Measurements from ENCODE around the gene B4GALNT2.
"Not testable (repeated sequence)": the region's sequence is repeated elsewhere in the genome, so short reads cannot be mapped to it uniquely, and the experiment has no call there.

Gene B4GALNT2

DNA sequence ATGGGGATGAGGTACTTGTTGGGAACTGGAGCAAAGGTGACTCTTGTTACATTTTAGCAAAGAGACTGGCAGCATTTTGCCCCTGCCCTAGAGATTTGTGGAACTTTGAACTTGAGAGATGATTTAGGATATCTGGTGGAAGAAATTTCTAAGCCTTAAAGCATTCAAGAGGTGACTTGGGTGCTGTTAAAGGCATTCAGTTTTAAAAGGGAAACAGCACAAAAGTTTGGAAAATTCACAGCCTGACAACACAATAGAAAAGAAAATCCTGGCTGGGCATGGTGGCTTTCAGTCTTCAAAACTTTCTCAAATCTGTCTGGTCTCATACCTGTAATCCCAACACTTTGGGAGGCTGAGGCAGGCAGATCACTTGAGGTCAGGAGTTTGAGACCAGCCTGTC, 52.0 kb downstream of the B4GALNT2 start:
- not testable (repeated sequence) for DNase-seq

DNA sequence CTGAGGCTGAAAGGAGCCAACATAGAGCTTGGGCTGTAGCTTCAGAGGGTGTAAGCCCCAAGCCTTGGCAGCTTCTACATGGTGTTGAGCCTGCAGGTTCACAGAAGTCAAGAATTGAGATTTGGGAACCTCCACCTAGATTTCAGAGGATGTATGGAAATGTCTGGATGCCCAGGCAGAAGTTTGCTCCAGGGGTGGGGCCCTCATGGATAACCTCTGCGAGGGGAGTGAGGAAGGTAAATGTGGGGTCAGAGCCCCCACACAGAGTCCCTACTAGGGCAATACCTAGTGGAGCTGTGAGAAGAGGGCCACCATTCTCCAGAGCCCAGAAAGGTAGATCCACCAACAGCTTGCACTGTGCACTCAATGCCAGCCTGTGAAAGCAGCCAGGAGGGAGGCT, 52.8 kb downstream of the B4GALNT2 start:
- DNase-seq, result not testable (repeated sequence)

DNA sequence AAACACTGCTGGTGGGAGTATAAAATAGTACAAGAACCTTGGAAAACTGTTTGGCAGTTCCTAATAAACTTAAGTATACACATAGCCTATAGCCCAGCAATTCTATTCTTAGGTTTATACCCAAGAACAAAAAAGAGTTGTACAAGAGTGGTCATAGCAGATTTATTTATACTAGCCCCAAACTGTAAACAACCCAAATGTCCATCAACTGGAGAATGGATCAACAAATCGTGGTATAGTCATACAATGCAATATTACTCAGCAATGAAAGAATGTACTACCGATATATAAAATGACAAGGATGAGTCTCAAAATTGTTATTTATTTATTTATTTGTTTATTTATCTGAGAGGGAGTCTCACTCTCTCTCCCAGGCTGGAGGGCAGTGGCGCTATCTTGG, 54.7 kb downstream of the B4GALNT2 start:
- no peak for DNase-seq

DNA sequence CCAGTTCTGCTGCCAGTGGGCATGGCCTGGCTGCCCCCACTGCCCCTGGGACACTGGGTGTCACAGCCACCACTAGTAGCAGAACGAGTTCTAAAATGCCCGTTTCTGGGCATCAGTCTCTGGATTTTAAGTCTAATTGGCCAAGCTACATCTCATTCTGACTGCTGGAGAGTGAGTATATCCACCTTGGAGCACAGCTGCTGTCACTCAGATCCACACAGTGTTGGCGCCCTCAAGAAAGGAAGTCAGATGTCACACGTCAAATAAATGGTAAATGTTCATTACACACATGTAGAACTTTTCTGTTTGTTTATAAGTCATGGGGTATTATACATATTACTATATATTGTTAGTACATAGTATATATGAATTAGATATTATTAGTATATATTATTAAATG, 58.4 kb downstream of the B4GALNT2 start:
- DNase-seq, result no peak

DNA sequence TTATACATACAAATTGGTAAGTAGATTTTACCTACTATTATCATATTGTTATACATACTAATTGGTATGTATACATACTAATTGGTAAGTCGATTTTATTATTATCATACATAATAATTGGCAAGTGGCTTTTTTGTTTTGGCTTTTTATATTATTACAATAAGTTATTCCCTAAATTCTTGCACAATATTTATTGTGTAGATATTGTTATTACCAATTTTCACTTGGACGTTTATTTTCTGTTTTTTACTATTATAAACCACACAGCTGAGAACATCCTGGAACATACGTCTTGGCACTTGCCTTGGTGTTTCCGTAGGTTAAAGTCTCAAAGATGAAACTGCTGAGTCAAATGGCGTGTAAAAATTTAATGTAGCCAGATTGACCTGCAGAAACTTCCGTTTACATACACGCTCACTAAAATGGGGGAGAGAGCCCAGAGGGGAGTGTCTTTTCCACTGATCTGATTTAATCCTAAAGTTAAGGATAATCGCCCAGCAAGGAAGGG, 58.9 kb downstream of the B4GALNT2 start:
- no peak for DNase-seq

DNA sequence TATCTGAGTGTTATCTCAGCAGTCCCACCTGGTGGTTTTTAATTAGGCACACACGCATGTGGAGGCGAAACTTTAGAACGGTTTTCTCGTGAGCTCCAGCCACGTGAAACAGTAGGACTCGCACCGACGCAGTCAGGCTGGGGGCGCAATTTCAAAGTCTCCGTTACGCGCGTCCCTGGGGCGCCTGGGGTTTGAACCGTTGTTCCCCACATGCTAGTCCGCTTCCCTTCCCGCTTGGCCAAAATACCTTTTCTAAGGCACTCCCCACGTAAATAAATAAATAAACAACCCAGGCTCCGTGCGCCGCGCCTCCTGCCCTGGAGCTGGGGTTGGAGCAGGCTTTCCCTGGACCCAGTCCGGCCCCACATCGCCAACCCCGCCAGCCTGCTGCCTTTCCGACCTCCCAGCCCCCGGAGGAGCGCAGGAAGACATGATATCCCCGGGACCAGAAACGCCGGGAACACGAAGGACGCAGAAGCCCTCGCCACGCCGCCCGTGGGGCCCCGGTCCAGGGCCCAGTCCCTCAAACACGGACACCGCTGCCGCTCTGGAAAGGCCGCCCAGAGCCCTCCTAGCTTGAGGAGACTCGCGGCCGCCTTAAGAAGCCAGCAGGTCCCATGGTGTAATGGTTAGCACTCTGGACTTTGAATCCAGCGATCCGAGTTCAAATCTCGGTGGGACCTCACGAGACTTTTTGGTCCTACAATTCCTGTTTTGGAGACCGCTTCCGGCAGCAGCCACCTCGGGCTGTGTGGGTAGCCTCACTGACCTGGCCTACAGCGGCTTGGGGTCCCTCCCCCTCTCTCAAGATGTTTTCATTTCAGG, 59.6 kb downstream of the B4GALNT2 start:
- DNase-seq, result peak; percentile 100

DNA sequence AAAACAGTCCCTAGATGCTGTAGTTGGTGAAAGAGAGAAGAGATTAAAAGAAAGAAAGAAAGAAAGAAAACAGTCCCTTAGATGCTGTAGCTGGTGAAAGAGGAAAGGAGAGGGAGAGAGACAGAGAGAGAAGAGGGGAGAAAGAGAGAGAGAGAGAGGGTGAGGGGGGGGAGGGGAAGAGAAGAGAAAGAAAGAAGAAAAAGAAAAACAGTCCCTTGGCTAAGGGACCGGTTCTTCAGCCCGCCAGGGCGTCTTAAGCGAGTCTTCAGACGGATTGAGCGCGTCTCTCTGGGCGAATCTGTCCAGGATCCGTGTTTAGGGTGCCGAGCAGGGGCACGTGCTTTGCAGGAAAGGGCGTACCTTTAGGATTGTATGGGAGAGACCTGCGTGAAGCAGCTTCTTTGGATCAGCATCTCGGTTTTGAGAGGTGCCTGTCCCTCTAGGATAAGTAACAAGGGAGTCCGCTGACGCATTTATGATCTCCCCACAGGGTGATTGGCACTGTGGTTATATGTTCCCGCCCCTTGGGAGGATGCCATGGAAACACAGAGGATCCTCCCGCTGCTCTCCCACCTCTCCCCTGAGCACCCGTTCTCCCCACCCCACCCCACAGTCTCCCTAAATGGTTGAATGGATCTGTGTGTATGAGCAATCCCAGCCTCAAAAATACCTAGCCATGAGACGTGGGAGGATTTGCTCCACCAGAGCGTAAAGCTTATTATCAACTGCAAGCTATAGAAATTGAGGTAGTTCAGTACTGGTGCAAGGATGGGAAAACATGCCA, 61.1 kb downstream of the B4GALNT2 start:
- no peak for DNase-seq

DNA sequence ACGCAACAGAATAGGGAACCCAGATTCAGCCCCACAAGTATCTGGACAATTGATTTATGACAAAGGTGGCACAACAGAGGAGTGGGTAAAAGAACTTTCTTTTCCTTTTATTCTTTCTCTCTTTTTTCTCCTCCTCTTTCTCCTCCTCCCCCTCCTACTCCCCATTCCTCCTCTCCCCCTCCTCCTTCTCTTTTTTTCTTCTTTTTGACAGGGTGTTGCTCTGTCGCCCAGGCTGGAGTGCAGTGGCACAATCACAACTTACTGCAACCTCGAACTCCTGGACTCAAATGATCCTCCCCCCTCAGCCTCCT, 61.7 kb downstream of the B4GALNT2 start:
- no peak for DNase-seq

DNA sequence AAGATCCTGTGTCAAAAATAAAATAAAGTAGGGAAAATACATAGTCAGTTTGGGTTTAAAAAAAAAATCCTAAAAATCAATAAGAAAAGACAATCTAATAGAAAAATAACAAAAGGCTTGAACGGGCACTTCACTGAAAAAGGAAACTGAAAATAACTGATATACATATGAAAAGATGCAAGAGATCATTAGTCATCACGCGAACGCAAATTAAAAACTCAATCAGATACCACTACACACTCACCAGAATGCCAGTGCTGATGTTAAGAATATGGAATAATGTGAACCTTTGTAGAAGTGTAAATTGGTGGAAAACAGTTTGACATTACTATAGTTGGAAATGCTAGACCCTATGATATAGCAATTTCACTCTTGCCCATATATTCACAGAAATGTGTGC, 63.2 kb downstream of the B4GALNT2 start:
- DNase-seq, result no peak

DNA sequence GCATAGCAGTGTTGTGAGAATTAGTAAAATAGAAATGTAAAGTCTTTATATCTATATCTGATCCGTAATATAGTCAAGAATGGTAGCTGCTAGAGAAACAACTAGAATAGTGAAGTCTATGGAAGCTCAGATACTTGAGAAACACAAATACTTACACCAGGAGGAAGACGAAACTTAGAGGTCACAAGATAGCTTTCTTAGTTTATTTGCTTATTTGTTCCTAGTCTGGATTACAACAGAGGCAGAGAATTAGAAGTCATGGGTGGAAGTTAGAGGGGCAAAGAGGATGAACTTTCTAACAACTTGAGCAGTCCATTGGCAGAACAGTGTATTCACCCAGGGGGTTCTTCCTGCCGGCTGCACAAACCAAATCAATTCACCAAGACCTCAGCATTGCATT, 64.0 kb downstream of the B4GALNT2 start:
- no peak for DNase-seq

DNA sequence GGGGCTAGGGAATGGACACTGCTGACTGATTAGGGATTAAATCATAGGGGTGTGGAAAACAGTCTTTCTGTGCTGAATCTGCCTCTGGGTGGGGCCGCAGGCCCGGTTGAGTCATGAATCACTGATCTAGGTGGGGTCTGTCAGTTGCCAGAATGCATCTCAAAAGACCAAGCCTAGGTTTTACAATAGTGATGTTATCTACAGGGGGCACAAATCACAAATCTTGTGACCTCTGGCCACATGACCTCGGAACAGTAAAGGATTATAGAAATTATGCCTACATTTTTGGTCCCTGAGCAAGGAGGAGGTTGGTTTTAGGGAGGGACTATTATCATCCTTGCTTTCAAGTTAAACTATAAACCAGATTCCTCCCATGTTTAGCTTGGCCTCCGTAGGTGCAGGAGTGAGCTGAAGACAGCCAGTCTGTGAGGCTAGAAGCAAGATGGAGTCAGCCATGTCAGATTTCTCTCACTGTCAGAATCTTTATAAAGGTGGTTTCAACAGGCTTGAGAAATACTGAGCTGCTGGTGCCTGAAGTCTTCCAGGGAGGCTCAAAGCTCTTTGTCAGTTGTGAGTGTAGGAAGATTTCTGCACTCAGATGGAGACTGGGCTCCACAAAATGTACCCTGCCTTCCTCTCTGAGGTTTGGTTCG, 64.9 kb downstream of the B4GALNT2 start:
- no peak for DNase-seq

DNA sequence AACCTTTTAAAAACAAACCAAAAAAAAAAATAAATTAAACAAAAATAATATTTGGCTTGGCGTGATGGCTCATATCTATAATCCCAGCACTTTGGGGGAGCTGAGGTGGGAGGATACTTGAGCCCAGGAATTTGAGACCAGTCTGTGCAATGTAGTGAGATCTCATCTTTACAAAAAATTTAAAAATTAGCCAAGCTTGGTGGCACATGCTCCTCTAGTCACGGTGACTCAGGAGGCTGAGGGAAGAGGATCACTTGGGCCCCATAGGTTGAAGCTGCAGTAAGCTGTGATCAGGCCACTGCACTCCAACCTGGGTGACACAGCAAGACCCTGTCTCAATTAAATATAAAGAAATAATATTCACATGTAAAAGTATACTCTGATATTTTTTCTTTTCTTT, 65.6 kb downstream of the B4GALNT2 start:
- DNase-seq, result no peak

DNA sequence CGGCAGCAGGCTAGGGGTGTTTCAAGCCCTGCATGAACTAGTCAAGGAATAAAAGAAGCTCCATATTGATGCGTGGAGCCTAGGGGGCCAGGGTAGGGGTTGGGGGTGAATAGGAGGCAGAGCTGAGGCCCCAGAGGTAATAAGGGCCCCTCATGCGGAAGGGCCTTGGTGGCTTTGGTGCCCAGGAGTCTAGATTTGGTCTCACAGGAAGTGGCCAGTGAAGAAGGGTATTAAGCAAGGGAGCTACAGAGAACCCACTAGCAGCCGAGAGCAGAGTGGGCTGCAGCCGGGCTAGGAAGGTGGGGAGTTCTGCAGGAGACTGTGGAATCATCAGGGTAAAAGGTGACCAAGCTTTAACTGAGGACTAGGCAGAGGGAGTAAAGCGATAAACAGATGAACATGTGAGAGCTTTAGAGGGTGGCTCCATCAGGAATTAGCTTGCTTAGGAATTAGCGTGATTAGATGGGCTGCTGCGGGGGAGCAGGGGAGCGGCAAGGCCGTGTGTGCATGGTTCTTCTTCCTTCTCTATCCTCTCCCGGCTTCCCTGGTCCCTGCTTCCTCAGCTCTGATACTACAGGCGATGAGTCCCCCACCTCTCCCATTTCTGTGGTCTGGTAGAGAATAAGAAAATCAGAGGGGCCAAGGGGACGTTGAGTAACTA, 68.0 kb downstream of the B4GALNT2 start:
- no peak for DNase-seq

DNA sequence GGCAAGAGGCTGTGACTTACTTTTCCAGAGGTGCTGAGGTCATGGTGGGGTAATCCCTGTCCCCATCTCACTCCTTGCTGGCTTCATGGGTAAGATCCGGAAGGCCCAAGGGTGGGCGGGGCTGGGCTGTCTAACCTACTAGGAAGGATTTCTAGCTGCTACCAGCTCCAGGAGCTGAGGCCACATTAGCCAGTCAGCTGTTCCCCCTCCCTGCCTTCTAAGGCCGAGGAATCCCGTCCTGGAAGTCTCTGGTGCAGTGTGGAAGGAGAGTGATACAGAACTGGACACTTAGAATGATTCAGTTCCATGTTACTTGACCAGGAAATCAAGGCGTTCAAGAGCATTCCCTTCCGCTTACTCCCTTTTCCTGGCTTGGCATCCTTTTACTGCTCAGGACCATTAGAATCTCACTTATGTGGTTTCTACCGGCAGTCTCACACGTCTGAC, 68.9 kb downstream of the B4GALNT2 start:
- no peak for DNase-seq

DNA sequence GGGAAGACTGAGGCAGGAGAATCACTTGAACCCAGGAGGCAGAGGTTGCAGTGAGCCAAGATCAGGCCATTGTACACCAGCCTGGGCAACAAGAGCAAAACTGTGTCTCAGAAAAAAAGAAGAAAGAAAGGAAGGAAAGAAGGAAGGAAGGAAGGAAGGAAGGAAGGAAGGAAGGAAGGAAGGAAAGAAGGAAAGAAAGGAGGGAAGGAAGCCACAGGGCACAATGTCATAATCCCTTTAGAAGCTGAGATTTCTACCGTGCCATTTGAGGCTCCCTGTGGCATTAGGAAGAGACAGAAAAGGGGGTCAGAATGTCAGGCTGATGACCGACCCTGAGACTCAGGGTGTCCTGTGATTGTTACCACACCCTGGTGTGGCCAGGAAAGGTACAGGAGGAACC, 71.2 kb downstream of the B4GALNT2 start:
- DNase-seq, result no peak

DNA sequence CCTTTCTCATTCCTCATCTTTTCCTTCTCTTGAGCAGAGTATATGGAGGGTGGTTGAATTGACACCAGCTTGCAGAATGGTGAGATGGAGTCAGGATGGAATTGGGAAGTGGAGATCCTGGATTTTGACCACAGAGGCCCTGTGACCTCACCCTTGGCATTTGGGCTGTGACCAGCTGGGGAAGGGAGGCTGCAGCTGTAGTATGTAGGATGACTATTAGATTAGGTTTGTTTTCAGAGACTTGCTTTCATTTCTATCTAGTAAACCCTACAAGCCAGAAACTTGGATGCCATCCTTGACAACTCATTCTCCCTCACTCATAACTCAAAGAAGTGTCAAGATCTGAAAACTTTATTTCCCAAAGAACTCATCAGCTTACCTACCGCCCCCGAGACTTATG, 71.9 kb downstream of the B4GALNT2 start:
- no peak for DNase-seq

DNA sequence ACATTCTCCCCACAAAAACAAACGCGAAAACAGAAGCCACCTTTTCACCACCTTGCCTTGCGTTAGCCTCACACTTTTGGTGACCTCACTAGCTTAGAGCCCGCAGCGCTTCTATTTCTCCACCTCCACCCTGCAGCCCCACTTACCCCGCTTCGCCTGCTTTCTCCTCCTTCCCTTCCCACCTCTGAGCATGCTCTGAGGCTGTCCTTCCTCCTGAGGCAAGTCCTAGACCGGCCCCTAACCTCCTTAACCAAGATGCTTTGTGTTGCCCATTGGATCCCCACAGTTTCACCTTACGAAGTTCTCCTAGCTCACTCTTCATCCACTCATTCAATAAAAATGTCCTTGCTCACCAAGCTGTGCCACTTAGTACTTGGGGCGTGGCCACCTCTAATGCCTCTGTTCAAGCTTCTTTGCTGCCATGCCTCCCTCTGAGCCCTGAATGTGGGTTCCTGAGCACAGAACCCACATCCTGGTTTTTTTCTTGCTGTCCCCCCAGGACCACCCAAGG, 76.5 kb downstream of the B4GALNT2 start:
- no peak for DNase-seq

DNA sequence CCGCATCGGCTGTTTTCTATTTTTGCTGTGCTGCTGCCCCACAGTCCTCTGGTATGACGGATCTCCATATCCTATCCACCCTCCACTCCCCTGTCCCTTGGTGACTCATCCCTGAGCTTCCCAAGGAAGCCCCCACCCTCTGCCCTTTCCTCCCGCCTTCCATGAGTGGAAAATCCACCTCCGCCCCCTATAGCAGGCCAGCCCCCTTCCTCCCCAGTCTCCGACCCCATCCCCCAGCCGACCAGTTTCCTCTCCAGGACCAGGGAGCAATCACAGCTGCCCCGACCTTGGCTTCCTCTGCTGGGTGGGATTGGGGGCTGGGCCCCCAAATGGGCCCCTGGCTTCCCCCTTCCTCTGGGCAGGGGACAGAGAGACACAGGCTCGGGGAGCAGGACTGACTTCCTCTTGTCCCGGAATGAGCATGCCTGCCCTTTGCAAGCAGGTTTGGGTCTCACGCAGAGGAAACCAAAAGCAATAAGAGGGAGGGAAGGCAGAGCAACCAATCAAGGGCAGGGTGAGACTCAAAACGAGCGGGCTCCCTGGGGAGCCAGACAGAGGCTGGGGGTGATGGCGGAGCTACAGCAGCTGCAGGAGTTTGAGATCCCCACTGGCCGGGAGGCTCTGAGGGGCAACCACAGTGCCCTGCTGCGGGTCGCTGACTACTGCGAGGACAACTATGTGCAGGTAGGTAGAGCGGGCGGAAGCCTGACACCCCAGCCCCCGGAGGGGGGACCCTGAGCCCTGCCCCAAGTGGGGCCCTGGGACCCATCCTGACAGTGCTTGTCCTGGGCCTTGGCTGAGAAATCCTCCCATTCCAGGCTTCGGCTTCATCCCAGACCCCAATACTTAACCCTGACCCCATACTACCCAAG, 77.8 kb downstream of the B4GALNT2 start, which contains the start of the genes ABI3 and GNGT2:
TSS of gene ABI3 (plus strand) at position 550 of the 872 bp plus-strand sequence. CDS start at position 568, 18 bp downstream.
TSS of gene GNGT2 (minus strand) at position 417 of the 872 bp plus-strand sequence. CDS start 3,152 bp downstream, outside the sequence.
- DNase-seq, result peak; percentile 89

DNA sequence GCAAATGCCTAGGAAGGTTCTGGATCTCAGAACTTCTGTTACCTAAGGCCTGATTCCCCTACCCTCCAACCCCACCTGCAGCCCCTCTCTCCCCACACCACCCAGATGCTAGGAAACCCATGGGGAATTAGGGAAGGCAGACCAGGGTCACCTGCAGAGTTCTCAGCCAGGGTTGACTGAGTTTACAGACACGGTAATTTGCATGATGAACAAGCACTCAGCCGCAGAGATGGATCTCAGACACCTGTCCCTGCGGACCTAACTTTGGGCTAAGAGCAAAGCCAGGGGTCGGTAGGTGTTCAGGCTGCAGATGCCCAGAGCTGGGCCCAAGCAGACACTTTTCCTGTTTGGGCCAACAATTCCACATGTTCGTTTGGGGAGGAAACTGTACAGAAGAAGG, 80.8 kb downstream of the B4GALNT2 start:
- no peak for DNase-seq

DNA sequence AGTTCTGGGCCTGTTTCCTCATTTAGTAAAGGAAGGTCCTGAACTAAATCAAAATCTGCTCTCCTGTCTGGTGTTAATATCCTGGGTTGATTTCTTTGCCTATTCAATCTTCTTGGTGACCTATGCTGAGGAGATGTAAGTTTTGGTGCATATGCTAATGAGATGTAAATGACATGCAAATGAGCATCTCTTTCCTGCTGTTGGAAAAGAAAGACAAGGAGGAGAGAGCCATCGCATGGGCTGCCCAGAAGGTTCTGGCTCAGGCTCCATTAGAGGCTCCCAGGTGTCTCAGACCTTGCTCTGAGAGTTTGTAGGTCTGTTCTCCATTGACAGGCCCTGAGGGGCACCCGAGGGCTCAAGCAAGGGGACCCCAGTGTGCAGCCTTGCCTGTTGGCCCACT, 81.3 kb downstream of the B4GALNT2 start:
- DNase-seq, result no peak

DNA sequence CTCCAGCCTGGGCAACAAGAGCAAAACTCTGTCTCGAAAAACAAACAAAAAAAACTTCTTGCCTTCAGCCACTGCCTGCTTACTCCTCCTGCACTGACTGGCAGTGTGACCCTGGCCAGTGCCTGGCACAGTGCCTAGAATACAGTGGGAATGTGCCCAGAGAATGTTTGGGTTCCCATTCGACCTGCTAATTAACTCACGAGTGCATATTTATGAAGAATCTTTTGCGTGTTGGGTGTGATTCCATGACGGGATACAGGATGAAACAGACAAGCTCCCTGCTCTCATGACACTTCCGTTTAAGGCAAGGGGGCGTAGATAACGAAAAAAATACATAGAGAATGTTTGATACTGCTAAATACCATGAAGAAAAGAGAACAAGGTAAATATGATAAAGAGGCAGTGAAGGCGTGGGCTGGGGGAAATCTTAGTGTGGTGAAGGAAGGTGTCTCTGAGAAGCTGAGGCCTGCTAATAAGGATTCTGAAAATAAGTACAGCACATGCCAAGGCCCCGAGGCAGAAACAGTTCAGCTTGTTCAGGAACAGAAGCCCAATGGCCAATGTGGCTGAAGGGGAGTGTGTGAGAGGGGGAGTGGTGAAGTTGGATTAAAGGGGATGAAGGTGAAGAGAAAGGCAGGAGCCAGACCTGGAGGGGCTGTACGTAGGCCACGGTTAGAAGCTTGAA, 82.2 kb downstream of the B4GALNT2 start:
- no peak for DNase-seq

Data from activated CD8-positive, alpha-beta memory T cell treated with anti-CD3 and anti-CD28 coated beads for 24 hours (primary cell).